NCI-H2196 treated with DMSO at 0.1 percent for 48 hours (cell line): ENCODE results near the gene COMTD1.

Experiments
- DNase-seq: peaks from one replicate; lab custom pipeline; 2025; ENCODE audit not compliant: unreplicated experiment; lab: John Stamatoyannopoulos, UW

Gene COMTD1

GRCh38 chr10:75245354-75246250, 9.8 kb upstream of the COMTD1 start:
- DNase-seq = no peak

- no peak for DNase-seq
Observed at GRCh38 chr10:75244487-75245353, 9.0 kb upstream of the COMTD1 start.

- DNase-seq = no peak
Observed at GRCh38 chr10:75243426-75243825, 7.7 kb upstream of the COMTD1 start.

- DNase-seq = no peak
Observed at GRCh38 chr10:75240329-75241076, 4.7 kb upstream of the COMTD1 start.

GRCh38 chr10:75239096-75239790, 3.5 kb upstream of the COMTD1 start:
- no peak for DNase-seq

- no peak for DNase-seq
Observed at GRCh38 chr10:75238182-75239095, 2.7 kb upstream of the COMTD1 start.

GRCh38 chr10:75236178-75236825, 545 bp upstream of the COMTD1 start:
- no peak for DNase-seq

- DNase-seq = no peak
Observed at GRCh38 chr10:75234683-75235374, 928 bp downstream of the COMTD1 start.

GRCh38 chr10:75234017-75234682, 1.6 kb downstream of the COMTD1 start:
- peak; percentile 87 for DNase-seq

GRCh38 chr10:75233444-75234016, 2.2 kb downstream of the COMTD1 start:
- DNase-seq = no peak

- no peak for DNase-seq
Observed at GRCh38 chr10:75231672-75232581, 3.8 kb downstream of the COMTD1 start.

GRCh38 chr10:75230600-75231038, 5.1 kb downstream of the COMTD1 start:
- peak; percentile 70 for DNase-seq

GRCh38 chr10:75229971-75230370, 5.8 kb downstream of the COMTD1 start:
- no peak for DNase-seq

- DNase-seq = no peak
Observed at GRCh38 chr10:75228834-75229233, 6.9 kb downstream of the COMTD1 start.

- no peak for DNase-seq
Observed at GRCh38 chr10:75228278-75228677, 7.5 kb downstream of the COMTD1 start.

GRCh38 chr10:75226656-75227055, 9.1 kb downstream of the COMTD1 start:
- DNase-seq = no peak
